SH-SY5Y (cell line): Measurements from ENCODE around the gene SLX4IP.

Source experiments
- GATA2 ChIP-seq: IDR thresholded peaks from 2 replicates; pipeline ENCODE4 v1.6.1; 2011; ENCODE audit warnings: mild to moderate bottlenecking, low read depth, low read length
- GATA3 ChIP-seq: IDR thresholded peaks from 2 replicates; pipeline ENCODE4 v1.6.1; 2011; ENCODE audit warnings: low read depth, mild to moderate bottlenecking, low read length, moderate library complexity

DNA sequence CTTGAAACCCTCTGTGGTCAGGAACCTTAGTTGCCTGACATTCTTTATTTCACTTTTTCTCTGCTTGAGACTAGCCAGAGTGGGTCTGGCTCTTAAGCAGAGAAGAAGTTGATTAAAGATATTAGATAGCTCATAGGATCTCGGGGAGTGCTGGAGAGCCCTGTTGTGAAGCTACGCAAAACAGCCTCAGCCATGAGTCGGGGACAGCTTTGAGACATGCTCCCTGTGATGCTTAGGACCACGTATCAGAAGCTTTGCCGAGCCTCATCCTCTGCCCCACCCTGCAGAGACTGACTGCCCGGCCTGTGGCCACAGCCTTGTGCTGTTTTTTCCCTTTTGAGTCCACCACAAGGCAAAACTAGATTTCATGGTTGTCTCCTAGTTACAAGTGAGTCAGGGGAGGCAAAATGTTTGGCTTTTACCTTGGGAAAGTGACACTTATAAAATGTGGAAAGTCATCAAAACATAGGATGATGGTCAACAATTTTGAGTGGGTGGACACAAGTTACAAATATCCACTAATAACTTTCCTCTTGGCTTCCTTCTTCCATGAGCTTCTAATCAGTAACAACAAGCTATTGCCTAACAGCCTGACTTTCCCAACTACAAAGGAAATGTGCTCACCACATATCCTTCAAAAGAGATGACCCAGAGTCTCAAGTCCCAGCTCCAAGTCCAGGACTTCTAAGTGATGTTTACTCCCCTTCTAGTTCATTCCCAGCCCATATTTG, 130.3 kb downstream of the SLX4IP start:
- no peak for TF ChIP-seq GATA2
- TF ChIP-seq GATA3 = no peak
